A549 (cell line): ENCODE results near the gene MBP.

Source experiments
- HEYL ChIP-seq: fragments of 250-450 bp; sonication (Bioruptor Pico); IDR thresholded peaks from 2 replicates; pipeline ENCODE4 v1.8.0; 2021; ENCODE audit warnings: mild to moderate bottlenecking, moderate library complexity
- NPAS2 ChIP-seq: fragments of 250-450 bp; sonication (Bioruptor Pico); IDR thresholded peaks from 2 replicates; pipeline ENCODE4 v1.8.0; 2022; ENCODE audit warnings: mild to moderate bottlenecking, moderate library complexity, borderline replicate concordance
- RARB ChIP-seq: fragments of 250-450 bp; sonication (Bioruptor Pico); IDR thresholded peaks from 2 replicates; pipeline ENCODE4 v1.8.0; 2021; ENCODE audit warnings: mild to moderate bottlenecking, moderate library complexity
- RNF2 ChIP-seq: fragments of 200-600 bp; sonication (generic); IDR thresholded peaks from 2 replicates; pipeline ENCODE4 v1.6.1; 2016; ENCODE audit warnings: low read depth, mild to moderate bottlenecking, antibody characterized with exemption, moderate library complexity, borderline replicate concordance
- TF ChIP-seq, protein P1 (sequence below): fragments of >200 bp; sonication (Bioruptor Twin); formaldehyde crosslinking; IDR thresholded peaks from 3 replicates; pipeline ENCODE4 v1.5.1; 2016
- TF ChIP-seq, protein P2 (sequence below): fragments of 200-600 bp; sonication (generic); IDR thresholded peaks from 2 replicates; pipeline ENCODE4 v1.6.1; 2016; ENCODE audit warnings: antibody characterized with exemption, mild to moderate bottlenecking, moderate library complexity

DNA sequence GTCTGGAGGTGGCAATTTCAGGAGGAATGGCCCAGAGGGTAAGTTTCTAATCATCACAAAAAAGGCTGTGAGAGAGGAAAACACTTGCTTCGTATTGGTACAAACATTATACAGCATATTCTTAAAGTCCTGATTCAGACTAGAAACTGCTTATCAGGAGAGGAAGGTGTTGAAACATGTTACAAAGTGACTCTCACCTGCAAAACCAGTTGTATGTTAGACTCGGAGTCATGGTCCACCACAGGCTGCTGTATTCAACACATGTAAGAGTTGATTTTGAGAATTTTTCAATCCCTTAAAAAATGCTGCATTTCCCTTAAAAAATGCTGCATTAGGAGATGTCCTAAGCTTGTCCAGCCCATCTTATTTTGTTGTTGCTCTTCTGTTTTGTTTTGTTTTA is 61.5 kb downstream of the MBP start:
- TF ChIP-seq RNF2, result no peak
- TF ChIP-seq, protein P1, sequence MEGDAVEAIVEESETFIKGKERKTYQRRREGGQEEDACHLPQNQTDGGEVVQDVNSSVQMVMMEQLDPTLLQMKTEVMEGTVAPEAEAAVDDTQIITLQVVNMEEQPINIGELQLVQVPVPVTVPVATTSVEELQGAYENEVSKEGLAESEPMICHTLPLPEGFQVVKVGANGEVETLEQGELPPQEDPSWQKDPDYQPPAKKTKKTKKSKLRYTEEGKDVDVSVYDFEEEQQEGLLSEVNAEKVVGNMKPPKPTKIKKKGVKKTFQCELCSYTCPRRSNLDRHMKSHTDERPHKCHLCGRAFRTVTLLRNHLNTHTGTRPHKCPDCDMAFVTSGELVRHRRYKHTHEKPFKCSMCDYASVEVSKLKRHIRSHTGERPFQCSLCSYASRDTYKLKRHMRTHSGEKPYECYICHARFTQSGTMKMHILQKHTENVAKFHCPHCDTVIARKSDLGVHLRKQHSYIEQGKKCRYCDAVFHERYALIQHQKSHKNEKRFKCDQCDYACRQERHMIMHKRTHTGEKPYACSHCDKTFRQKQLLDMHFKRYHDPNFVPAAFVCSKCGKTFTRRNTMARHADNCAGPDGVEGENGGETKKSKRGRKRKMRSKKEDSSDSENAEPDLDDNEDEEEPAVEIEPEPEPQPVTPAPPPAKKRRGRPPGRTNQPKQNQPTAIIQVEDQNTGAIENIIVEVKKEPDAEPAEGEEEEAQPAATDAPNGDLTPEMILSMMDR, result no peak
- TF ChIP-seq RARB (CRISPR knock-in tag), result no peak
- TF ChIP-seq, protein P2, sequence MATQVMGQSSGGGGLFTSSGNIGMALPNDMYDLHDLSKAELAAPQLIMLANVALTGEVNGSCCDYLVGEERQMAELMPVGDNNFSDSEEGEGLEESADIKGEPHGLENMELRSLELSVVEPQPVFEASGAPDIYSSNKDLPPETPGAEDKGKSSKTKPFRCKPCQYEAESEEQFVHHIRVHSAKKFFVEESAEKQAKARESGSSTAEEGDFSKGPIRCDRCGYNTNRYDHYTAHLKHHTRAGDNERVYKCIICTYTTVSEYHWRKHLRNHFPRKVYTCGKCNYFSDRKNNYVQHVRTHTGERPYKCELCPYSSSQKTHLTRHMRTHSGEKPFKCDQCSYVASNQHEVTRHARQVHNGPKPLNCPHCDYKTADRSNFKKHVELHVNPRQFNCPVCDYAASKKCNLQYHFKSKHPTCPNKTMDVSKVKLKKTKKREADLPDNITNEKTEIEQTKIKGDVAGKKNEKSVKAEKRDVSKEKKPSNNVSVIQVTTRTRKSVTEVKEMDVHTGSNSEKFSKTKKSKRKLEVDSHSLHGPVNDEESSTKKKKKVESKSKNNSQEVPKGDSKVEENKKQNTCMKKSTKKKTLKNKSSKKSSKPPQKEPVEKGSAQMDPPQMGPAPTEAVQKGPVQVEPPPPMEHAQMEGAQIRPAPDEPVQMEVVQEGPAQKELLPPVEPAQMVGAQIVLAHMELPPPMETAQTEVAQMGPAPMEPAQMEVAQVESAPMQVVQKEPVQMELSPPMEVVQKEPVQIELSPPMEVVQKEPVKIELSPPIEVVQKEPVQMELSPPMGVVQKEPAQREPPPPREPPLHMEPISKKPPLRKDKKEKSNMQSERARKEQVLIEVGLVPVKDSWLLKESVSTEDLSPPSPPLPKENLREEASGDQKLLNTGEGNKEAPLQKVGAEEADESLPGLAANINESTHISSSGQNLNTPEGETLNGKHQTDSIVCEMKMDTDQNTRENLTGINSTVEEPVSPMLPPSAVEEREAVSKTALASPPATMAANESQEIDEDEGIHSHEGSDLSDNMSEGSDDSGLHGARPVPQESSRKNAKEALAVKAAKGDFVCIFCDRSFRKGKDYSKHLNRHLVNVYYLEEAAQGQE, result no peak
- TF ChIP-seq HEYL (CRISPR knock-in tag), result no peak
- no peak for TF ChIP-seq NPAS2 (CRISPR knock-in tag)
